AG04449 (cell line): ENCODE data around the gene SCAF4.

Experiments used
- CTCF ChIA-PET: fragments of 350-600 bp; formaldehyde crosslinking; extraction: SDS; loops from one replicate; lab custom pipeline; 2021; ENCODE audit warnings: antibody characterized with exemption; lab: Yijun Ruan, JAX
- POLR2A ChIA-PET: fragments of 400-600, 350-600 bp; formaldehyde crosslinking; extraction: SDS; loops from one replicate; lab custom pipeline; 2020; ENCODE audit warnings: antibody characterized with exemption, inconsistent platforms; lab: Yijun Ruan, JAX
- DNase-seq: peaks from one replicate; pipeline ENCODE4 v3.0.0-alpha.2; 2010; ENCODE audit warnings: low read depth, low spot score
- H3K4me3 ChIP-seq: 2 replicates; pipeline ENCODE4 v1.5.1; 2011; ENCODE audit warnings: low read depth, mild to moderate bottlenecking, control low read depth, low read length
- TF ChIP-seq, protein P1 (sequence below): IDR thresholded peaks from one replicate; pipeline ENCODE4 v1.5.1; 2011; ENCODE audit warnings: mild to moderate bottlenecking, moderate library complexity, low read length, control low read depth, inconsistent platforms; ENCODE audit not compliant: insufficient read depth; ENCODE audit errors: missing control alignments

Gene SCAF4

DNA sequence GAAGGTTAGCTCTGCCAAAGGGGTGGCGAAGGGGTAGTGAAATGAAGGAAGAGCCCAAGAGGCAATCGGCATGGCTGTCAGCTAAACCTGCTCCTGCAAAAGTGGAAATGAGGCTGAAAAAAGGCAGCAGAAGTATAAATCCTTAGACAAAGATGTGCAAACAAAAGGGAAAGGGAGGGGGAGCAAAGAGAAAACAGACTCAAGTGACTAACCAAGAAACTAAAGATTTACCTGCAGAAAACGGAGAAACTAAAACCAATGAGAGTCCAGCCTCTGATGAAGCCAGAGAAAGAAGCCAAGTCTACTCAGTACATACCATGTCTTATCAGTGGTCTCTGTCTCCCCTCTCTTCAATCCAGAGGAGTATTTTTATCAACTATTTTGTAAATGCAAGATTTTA, 25.4 kb downstream of the SCAF4 start:
- no peak for DNase-seq
- no peak overlapping the region for H3K4me3 ChIP-seq
- ChIA-PET POLR2A (no interaction called here), CTCF (no interaction called here)
- TF ChIP-seq, protein P1, sequence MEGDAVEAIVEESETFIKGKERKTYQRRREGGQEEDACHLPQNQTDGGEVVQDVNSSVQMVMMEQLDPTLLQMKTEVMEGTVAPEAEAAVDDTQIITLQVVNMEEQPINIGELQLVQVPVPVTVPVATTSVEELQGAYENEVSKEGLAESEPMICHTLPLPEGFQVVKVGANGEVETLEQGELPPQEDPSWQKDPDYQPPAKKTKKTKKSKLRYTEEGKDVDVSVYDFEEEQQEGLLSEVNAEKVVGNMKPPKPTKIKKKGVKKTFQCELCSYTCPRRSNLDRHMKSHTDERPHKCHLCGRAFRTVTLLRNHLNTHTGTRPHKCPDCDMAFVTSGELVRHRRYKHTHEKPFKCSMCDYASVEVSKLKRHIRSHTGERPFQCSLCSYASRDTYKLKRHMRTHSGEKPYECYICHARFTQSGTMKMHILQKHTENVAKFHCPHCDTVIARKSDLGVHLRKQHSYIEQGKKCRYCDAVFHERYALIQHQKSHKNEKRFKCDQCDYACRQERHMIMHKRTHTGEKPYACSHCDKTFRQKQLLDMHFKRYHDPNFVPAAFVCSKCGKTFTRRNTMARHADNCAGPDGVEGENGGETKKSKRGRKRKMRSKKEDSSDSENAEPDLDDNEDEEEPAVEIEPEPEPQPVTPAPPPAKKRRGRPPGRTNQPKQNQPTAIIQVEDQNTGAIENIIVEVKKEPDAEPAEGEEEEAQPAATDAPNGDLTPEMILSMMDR = no peak

DNA sequence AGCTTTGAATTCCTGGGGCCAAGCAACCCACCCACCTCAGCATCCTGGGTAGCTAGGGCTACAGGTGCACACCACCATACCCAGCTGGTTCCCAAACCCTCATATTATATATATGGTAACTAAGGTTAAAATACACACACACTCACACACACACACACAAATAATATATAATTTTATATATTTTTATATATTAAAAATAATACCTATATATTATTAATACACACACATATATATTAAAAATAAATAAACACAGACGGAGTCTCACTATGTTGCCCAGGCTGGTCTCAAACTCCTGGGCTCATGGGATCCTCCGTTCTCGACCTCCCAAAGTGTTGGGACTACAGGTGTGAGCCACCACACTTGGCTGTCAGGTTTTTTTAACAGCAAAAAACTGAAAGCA, 31.9 kb downstream of the SCAF4 start:
- ChIA-PET POLR2A (no interaction called here), CTCF (no interaction called here)
- TF ChIP-seq, protein P1 = no peak
- H3K4me3 ChIP-seq = no peak overlapping the region
- DNase-seq = no peak

DNA sequence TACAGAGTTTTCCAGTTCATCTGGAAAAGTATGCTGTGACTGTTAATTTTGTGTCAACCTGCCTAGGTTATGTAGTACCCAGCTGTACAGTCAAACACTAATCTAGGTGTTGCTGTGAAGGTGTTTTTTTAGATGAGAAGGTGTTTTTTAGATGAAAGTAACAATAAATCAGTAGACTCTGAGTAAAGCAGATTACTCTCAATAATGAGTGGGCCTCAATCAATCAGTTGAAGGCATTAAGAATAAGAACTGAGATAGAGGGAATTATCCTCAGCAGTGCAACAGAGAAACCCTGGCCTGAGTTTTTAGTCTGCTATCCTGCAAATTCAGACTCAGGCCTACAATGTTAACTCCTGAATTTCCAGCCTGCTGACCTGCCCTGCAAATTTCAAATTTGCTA, 33.5 kb downstream of the SCAF4 start:
- ChIA-PET POLR2A (no interaction called here), CTCF (no interaction called here)

DNA sequence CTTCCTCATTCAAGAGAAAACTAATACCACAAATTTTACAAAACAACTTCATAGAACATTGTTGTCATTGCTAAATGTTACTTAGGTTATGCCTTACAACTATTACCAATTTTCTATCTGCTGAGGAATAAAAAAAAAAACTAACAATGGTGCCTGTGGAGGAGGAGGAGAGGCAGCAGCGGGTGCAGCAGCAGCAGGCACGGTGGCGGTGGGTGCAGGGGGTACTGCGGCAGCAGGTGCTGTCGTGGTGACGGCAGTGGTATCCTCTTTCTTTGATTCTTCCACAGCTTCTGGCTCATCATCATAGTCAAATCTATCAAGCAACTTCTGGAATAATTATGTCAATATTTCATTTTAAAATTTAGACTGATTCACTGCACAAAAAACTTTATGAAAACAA, 35.5 kb downstream of the SCAF4 start:
- CTCF ChIA-PET = no interaction called here
- no peak for DNase-seq
- POLR2A ChIA-PET = no interaction called here
- H3K4me3 ChIP-seq = no peak overlapping the region
- TF ChIP-seq, protein P1 = no peak

More for the DNA sequence above, 33.5 kb downstream of the SCAF4 start:
- no peak overlapping the region for H3K4me3 ChIP-seq
- DNase-seq = no peak
- TF ChIP-seq, protein P1 = no peak

DNA sequence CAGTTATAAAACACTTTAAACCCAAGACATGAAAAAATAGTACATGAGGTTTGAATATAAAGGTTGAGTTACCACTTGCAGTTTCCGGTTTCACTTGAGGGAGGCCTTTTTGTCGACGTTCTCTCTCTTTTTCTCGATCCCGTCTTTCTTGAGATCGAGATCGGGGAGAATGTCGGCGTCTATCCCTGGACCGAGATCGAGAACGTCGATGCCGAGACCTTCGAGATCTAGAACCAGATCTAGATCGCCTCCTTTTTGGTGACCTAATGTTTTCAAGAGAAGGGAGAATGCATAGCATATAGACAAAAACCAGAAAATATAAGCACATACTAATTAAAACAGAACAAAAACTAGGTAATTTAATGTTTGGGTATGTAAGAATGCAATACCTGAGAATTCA, 38.7 kb downstream of the SCAF4 start:
- TF ChIP-seq, protein P1 = no peak
- ChIA-PET CTCF (no interaction called here), POLR2A (no interaction called here)
- H3K4me3 ChIP-seq = no peak overlapping the region
- DNase-seq = no peak

DNA sequence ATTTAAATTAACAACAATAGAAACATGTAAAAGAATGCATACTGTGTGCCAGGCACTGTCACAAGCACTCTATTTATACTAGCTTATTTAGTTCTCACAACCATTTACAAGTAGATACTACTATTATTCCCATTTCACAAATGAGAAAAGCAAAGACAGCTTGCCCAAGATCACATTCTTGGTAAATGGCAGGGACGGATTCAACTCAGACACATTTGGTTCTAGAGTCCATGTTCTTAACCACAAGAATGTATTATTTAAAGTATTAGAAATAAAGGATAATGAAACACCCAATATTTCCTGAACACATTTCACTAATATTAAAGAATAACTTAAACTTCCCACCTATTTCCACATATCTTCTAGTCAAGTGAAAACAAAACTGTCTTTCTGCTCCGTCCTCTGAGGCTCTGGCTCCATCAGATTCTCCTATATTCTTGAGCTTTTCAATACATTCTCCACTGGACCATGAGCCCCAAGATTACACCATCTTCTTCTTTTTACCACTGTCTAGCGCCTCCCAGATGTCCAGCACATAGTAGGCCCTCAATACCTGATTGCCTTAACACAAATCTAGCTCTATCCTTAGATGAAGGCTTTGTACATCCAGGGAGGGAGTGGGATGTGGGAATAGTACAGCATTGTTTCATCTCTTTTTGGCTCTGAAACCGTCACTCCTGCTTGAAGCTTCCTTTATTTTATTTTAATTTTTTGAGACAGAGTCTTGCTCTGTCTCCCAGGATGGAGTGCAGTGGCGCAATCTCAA, 43.1 kb downstream of the SCAF4 start:
- TF ChIP-seq, protein P1 = no peak
- CTCF ChIA-PET = interaction anchor here (0.9 to 1.2 kb wide), 2 partner anchors 9 to 11 kb away, joined by 3 read pairs; no protein-coding TSS in a partner anchor
- POLR2A ChIA-PET = interaction anchor here (1.0 kb wide), 1 partner anchor 12 kb away, joined by 3 read pairs; no protein-coding TSS in a partner anchor

More for the DNA sequence above, 43.1 kb downstream of the SCAF4 start:
- H3K4me3 ChIP-seq = no peak overlapping the region
- DNase-seq = no peak
